ENCODE results near the gene STRIT1. TPM values are rescaled to one million over a fixed set of nuclear protein-coding genes. Genes with fewer than 3 reads are reported as not detected.

STRIT1 gene
- total RNA-seq, 1 donor from 2014 or later, result not detected

DNA sequence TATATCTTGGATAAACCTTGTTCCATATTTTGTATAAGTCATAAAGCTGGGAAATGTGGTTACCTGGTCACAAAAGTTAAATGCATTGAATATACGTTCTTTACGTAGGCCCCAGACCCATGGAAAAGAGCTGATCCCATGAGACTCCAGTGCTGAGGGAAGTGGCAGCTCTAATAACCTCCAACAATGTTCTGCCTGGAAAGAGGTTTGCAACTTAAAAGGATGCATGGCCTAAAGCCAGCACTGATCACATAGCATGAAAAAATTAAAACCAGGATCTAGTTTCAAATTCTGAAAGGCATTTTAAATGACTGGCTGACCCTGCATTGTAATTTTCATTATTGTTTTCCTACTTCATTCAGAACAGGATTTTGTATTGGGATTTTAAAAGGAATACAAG lies 27.9 kb upstream of the STRIT1 start:
- no peak overlapping the region for H3K4me3 ChIP-seq (ENCODE audit: low read depth, low read length)
- H3K27me3 ChIP-seq (ENCODE audit: control insufficient read depth, insufficient read depth, low read length), result no peaks in the 10 kb centered on the region
- FAIRE-seq, result no peak
- DNase-seq (ENCODE audit: low read depth), result no peak
- no peaks in the 10 kb centered on the region for H3K36me3 ChIP-seq (ENCODE audit: control insufficient read depth, insufficient read depth, low read length)
- TF ChIP-seq, protein P1, sequence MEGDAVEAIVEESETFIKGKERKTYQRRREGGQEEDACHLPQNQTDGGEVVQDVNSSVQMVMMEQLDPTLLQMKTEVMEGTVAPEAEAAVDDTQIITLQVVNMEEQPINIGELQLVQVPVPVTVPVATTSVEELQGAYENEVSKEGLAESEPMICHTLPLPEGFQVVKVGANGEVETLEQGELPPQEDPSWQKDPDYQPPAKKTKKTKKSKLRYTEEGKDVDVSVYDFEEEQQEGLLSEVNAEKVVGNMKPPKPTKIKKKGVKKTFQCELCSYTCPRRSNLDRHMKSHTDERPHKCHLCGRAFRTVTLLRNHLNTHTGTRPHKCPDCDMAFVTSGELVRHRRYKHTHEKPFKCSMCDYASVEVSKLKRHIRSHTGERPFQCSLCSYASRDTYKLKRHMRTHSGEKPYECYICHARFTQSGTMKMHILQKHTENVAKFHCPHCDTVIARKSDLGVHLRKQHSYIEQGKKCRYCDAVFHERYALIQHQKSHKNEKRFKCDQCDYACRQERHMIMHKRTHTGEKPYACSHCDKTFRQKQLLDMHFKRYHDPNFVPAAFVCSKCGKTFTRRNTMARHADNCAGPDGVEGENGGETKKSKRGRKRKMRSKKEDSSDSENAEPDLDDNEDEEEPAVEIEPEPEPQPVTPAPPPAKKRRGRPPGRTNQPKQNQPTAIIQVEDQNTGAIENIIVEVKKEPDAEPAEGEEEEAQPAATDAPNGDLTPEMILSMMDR (IDR thresholded peaks at IDR 0.05; ENCODE audit: insufficient read depth, low read length, severe bottlenecking), result no peak

DNA sequence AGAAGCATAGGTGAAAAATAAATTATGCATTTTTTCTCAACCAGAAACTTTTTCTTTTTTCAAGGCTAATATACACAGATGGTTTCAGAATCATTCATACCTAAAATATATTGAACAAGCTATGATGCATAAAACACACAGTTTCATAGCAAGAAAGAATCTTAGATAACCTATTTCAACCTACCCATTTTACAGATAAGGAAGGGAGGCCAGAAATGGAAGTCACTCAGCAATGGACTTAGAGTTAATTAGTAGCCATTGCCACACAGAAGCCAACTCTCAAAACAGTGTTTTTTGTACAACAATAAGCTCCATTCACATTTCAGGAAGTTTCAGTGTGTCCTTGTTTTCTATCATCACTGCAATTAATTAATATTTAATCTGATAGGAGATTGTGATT lies 27.5 kb upstream of the STRIT1 start:
- TF ChIP-seq, protein P1 (IDR thresholded peaks at IDR 0.05; ENCODE audit: insufficient read depth, low read length, severe bottlenecking), result no peak
- no peak for DNase-seq (ENCODE audit: low read depth)
- Histone ChIP-seq H3K27me3 (ENCODE audit: control insufficient read depth, insufficient read depth, low read length) (no peaks in the 10 kb centered on the region), H3K36me3 (ENCODE audit: control insufficient read depth, insufficient read depth, low read length) (no peaks in the 10 kb centered on the region), H3K4me3 (ENCODE audit: low read depth, low read length) (no peak overlapping the region)
- no peak for FAIRE-seq

DNA sequence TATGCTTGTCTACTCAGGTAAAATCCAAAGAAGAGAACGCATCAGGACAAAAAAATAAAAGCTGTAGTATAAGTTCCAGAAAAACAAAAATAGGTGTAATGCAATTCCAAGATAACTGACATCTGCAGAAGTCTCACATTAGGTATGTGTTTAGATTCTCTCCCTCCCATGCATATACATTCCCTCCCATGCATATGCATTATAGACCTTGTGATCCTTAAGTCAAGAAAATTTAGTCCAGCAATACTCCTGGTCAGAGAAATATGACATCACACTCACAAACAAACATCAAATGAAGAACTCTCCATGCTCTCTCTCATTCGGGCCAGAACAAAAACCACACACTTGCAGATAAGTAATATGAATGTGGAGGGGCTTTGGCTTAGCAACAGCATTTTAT lies 25.3 kb upstream of the STRIT1 start:
- TF ChIP-seq, protein P1 (IDR thresholded peaks at IDR 0.05; ENCODE audit: insufficient read depth, low read length, severe bottlenecking), result no peak
- H3K4me3 ChIP-seq (ENCODE audit: low read depth, low read length), result no peak overlapping the region
- H3K36me3 ChIP-seq (ENCODE audit: control insufficient read depth, insufficient read depth, low read length), result no peaks in the 10 kb centered on the region
- H3K27me3 ChIP-seq (ENCODE audit: control insufficient read depth, insufficient read depth, low read length), result no peaks in the 10 kb centered on the region
- DNase-seq (ENCODE audit: low read depth) (no peak), FAIRE-seq (no peak)

DNA sequence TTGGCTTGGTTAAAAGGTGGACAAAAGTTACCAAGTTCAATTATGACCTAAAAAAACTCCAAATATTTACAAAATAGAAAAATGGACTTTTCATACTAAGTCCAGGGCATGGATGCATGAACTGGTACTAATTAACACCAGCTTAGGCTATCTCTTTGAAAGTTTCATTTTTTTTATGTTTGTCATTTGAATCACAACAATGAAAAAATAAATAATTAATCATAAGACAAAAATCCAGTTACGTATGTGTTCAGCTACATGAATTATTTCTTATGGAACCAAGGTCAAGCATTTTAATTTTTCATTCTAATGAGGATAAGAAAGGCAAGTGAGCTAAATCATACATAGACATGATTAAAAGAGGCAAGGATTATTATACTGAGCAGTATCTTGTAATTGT lies 23.7 kb upstream of the STRIT1 start:
- TF ChIP-seq, protein P1 (IDR thresholded peaks at IDR 0.05; ENCODE audit: insufficient read depth, low read length, severe bottlenecking), result no peak
- Histone ChIP-seq H3K4me3 (ENCODE audit: low read depth, low read length) (no peak overlapping the region), H3K27me3 (ENCODE audit: control insufficient read depth, insufficient read depth, low read length) (no peaks in the 10 kb centered on the region), H3K36me3 (ENCODE audit: control insufficient read depth, insufficient read depth, low read length) (no peaks in the 10 kb centered on the region)
- peak; percentile 51 for DNase-seq (ENCODE audit: low read depth)
- FAIRE-seq, result no peak

DNA sequence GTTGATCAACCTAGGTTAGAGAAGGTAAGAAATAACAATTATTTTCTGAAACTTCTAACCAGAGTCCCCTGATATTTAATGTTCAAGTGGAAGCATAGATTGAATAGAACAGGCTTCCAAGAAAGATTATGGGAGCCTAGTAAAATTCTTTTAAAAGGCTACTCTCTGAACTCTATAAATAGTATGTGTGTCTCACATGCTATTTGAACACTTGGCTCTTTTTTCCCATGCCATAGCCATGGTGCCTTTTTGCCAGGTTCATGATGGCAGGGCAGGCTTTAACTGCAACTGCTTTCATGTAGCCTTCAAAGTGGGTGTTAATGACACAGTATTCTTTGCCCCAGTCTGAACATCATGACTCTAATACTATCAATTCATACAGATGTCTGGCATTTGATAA lies 22.9 kb upstream of the STRIT1 start:
- Histone ChIP-seq H3K27me3 (ENCODE audit: control insufficient read depth, insufficient read depth, low read length) (no peaks in the 10 kb centered on the region), H3K36me3 (ENCODE audit: control insufficient read depth, insufficient read depth, low read length) (no peaks in the 10 kb centered on the region), H3K4me3 (ENCODE audit: low read depth, low read length) (no peak overlapping the region)
- no peak for DNase-seq (ENCODE audit: low read depth)
- no peak for FAIRE-seq
- TF ChIP-seq, protein P1 (IDR thresholded peaks at IDR 0.05; ENCODE audit: insufficient read depth, low read length, severe bottlenecking), result no peak

DNA sequence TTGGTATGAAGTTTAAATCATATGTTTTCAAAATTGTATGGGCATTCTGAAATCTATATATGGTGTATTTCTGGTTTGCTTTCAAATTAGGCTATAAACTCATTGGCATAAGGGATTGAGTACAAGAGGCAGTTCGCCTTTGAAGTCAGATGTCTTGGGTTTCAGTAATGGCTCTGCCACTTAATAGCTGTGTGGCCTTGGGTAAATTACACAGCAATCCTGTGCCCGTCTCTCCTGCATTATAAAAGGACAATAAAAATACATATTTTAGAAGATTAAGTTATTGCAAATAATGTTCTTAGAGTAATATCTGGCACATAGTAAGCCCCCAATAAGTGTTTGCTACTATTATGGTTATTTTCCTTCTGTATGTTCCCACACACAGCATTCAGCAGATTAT lies 20.4 kb upstream of the STRIT1 start:
- DNase-seq (ENCODE audit: low read depth) (no peak), FAIRE-seq (no peak)
- Histone ChIP-seq H3K4me3 (ENCODE audit: low read depth, low read length) (no peak overlapping the region), H3K36me3 (ENCODE audit: control insufficient read depth, insufficient read depth, low read length) (no peaks in the 10 kb centered on the region), H3K27me3 (ENCODE audit: control insufficient read depth, insufficient read depth, low read length) (no peaks in the 10 kb centered on the region)
- TF ChIP-seq, protein P1 (IDR thresholded peaks at IDR 0.05; ENCODE audit: insufficient read depth, low read length, severe bottlenecking), result no peak

All from bronchial epithelial cell (primary cell).